Left ventricle myocardium inferior (tissue), 1 donor: ENCODE measurements around the gene PDZD11. TPM values are rescaled to one million over a fixed set of nuclear protein-coding genes. Genes with fewer than 3 reads are reported as not detected.
"Not testable (repeated sequence)": the region's sequence is repeated elsewhere in the genome, so short reads cannot be mapped to it uniquely, and the experiment has no call there.

Source experiments
- DNase-seq: peaks from one replicate; pipeline ENCODE4 v3.0.0-alpha.2; 2020
- H3K27ac ChIP-seq: fragments of 200-600 bp; replicated peaks from 2 replicates; pipeline ENCODE4 v1.8.0; 2021
- H3K27me3 ChIP-seq: fragments of 200-600 bp; 2 replicates; pipeline ENCODE4 v1.8.0; 2021; ENCODE audit warnings: low read depth
- H3K36me3 ChIP-seq: fragments of 200-600 bp; 2 replicates; pipeline ENCODE4 v1.8.0; 2021
- H3K4me1 ChIP-seq: fragments of 200-600 bp; 2 replicates; pipeline ENCODE4 v1.8.0; 2021
- H3K4me3 ChIP-seq: fragments of 200-600 bp; 2 replicates; pipeline ENCODE4 v1.8.0; 2021; ENCODE audit warnings: mild to moderate bottlenecking, moderate library complexity
- H3K9me3 ChIP-seq: fragments of 200-600 bp; replicated peaks from 2 replicates; pipeline ENCODE4 v1.8.0; 2021
- CTCF ChIP-seq: fragments of 200-600 bp; IDR thresholded peaks from 2 replicates; pipeline ENCODE4 v1.8.0; 2021; ENCODE audit warnings: antibody characterized with exemption, mild to moderate bottlenecking, borderline replicate concordance
- intact Hi-C: fragments of 100-400 bp; cut with micrococcal nuclease; formaldehyde crosslinking; loops from one replicate; pipeline ENCODE4 v1.11.0; 2022
- total RNA-seq: library from RNA; stranded (reverse); fragmentation: NEBNext Ultra II Directional; extraction: Animal tissue kit (Norgen Biotek cat#: 25700); gene quantifications from one replicate; pipeline ENCODE4 v1.2.1, GENCODE V29; 2021
- donor health status: DM: no; HTN: yes; CAD: no; lungs with severe emphysema.

Gene PDZD11
- total RNA-seq, 1 donor from 2014 or later, result 36.5 TPM

GRCh38 chrX:70292788-70293187 is 3.1 kb upstream of the PDZD11 start:
- no peak for DNase-seq
- H3K4me3 ChIP-seq, result no peak overlapping the region
- H3K36me3 ChIP-seq, result no peaks in the 10 kb centered on the region
- intact Hi-C loops, result no loop called here
- no peaks in the 10 kb centered on the region for H3K9me3 ChIP-seq
- H3K4me1 ChIP-seq, result peaks cover 11% of the 10 kb centered on the region
- no peaks in the 10 kb centered on the region for H3K27me3 ChIP-seq
- TF ChIP-seq CTCF, result no peak
- no peak overlapping the region for H3K27ac ChIP-seq

GRCh38 chrX:70289168-70289792 is 447 bp downstream of the PDZD11 start:
- TF ChIP-seq CTCF, result no peak
- intact Hi-C loops, result no loop called here
- DNase-seq, result no peak

GRCh38 chrX:70281951-70282350 is 7.8 kb downstream of the PDZD11 start, which contains the start of gene RAB41:
Gene RAB41 (plus strand): TSS chrX:70282172. CDS start chrX:70282218, 46 bp downstream.
- Histone ChIP-seq H3K36me3 (peaks cover 4% of the 10 kb centered on the region), H3K4me3 (no peak within 1 kb of the TSS), H3K27ac (no peak within 1 kb of the TSS), H3K9me3 (no peaks in the 10 kb centered on the region), H3K4me1 (no peaks in the 10 kb centered on the region), H3K27me3 (no peaks in the 10 kb centered on the region)
- DNase-seq, result no peak
- intact Hi-C loops, result no loop called here
- TF ChIP-seq CTCF, result no peak

More at GRCh38 chrX:70289168-70289792, 447 bp downstream of the PDZD11 start:
- no peaks in the 10 kb centered on the region for H3K27me3 ChIP-seq
- H3K4me3 ChIP-seq, result peak overlapping the region; percentile 72
- H3K27ac ChIP-seq, result peak overlapping the region; percentile 77
- no peaks in the 10 kb centered on the region for H3K9me3 ChIP-seq
- peaks cover 11% of the 10 kb centered on the region for H3K4me1 ChIP-seq
- H3K36me3 ChIP-seq, result peaks cover 4% of the 10 kb centered on the region

- intact Hi-C loops, result no loop called here
- no peak for TF ChIP-seq CTCF
- H3K27me3 ChIP-seq, result no peaks in the 10 kb centered on the region
- no peaks in the 10 kb centered on the region for H3K36me3 ChIP-seq
- H3K9me3 ChIP-seq, result no peaks in the 10 kb centered on the region
- no peak overlapping the region for H3K27ac ChIP-seq
- no peaks in the 10 kb centered on the region for H3K4me1 ChIP-seq
- H3K4me3 ChIP-seq, result no peak overlapping the region
- DNase-seq, result no peak
Measured at GRCh38 chrX:70280573-70280972, 9.2 kb downstream of the PDZD11 start.

- no peaks in the 10 kb centered on the region for H3K9me3 ChIP-seq
- no peak overlapping the region for H3K4me3 ChIP-seq
- no peak for DNase-seq
- intact Hi-C loops, result no loop called here
- H3K4me1 ChIP-seq, result no peaks in the 10 kb centered on the region
- no peaks in the 10 kb centered on the region for H3K27me3 ChIP-seq
- H3K36me3 ChIP-seq, result no peaks in the 10 kb centered on the region
- H3K27ac ChIP-seq, result no peak overlapping the region
- TF ChIP-seq CTCF, result no peak
Measured at GRCh38 chrX:70279081-70279480, 10.6 kb downstream of the PDZD11 start.

GRCh38 chrX:70274029-70274428 is 15.7 kb downstream of the PDZD11 start:
- H3K4me3 ChIP-seq, intact Hi-C loops, H3K27ac ChIP-seq, H3K36me3 ChIP-seq, DNase-seq, H3K9me3 ChIP-seq, H3K4me1 ChIP-seq, H3K27me3 ChIP-seq: not testable (repeated sequence)
